A172 (cell line): ENCODE results near the gene DNAJB12. TPM values are rescaled to one million over a fixed set of nuclear protein-coding genes. Genes with fewer than 3 reads are reported as not detected.
"Not testable (repeated sequence)": the region's sequence is repeated elsewhere in the genome, so short reads cannot be mapped to it uniquely, and the experiment has no call there.

Experiments used
- DNase-seq: peaks from one replicate; pipeline ENCODE4 v3.0.0-alpha.2; 2015; ENCODE audit warnings: low spot score
- total RNA-seq: library from RNA; depleted of rRNA; stranded (reverse); fragments of >200 nt; shearing (Covaris generic); gene quantifications from 2 replicates; pipeline ENCODE4 v1.2.3, GENCODE V29; 2014; rRNA removed

Gene DNAJB12
- total RNA-seq, result 33.1 and 34.6 TPM in 2 replicates

DNA sequence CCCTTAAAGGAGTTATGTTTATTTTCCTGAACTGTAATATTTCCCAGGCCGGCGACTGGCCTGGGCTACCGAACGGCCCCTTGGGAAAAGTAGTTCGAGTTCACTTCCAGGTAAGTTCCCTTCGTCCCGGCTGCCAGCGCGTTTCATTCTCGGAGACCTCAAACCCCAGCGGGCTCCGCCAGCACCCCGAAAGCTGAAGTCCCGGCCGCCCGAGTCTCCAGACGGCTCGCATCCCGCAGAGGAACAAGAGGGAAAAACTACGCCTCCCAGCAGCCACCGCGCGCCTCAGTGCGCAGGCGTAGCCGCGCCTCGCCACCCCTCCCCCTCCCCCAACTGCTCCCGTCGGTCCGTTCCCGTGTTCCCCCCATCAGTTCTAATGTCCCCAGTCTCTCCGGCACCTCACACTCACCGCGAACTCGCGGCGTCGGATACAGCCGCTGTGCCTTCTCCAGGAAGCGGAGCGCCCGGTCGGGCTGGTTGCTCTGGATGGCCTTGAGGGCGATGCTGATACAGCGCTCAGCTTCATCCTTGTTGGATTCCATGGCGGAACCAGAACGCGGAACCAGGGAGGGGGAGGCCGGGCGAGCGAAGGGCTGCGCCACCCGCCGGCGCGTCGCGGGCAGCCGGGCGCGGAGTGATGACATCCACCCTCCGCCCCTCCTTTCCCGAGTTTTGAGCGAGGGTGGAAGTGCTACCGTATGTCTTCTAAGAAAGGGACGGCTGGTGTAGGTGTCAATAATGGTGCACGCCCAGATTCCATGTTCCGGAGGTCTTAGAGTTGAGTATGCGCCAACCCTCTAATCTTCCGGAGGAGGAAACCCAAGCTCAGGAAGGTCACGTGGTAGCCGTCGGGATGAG is at the start of gene DNAJB12:
DNAJB12 (minus strand) TSS at position 564 of the 858 bp plus-strand sequence; CDS start at position 542, 22 bp downstream.
- peak; percentile 94 for DNase-seq

DNA sequence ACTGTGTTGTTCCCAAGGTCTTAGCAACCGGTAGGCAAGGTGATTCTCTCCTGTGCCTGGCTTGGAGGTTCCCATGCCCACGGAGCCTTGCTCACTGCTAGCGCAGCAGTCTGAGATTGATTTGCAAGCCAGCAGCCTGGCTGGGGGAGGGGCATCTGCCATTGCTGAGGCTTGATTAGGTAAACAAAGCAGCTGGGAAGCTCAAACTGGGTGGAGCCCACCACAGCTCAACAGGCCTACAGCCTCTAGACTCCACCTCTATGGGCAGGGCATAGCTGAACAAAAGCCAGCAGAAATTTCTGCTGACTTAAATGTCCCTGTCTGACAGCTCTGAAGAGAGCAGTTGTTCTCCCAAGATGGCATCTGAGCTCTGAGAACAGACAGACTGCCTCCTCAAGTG is 40.9 kb upstream of the DNAJB12 start:
- DNase-seq, result not testable (repeated sequence)

DNA sequence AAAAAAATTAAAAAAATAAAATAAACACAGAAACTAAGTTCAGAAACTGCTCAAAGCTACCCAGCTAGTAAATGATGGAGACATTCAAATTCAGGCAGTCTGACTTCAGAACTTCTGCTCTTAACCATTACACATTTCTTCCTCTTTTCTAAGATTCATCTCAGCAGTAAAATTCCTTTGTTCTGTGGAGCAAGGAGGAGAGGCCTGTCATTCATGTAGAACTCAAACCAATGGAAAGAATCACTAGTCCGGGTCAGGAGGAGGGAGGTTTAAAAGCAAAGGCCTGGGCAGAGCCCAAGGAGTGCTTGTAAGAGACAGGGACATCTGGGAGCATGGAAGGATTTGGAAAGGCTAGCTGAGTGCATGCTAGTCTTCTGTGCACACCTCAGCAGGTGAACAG is 37.9 kb upstream of the DNAJB12 start:
- no peak for DNase-seq

DNA sequence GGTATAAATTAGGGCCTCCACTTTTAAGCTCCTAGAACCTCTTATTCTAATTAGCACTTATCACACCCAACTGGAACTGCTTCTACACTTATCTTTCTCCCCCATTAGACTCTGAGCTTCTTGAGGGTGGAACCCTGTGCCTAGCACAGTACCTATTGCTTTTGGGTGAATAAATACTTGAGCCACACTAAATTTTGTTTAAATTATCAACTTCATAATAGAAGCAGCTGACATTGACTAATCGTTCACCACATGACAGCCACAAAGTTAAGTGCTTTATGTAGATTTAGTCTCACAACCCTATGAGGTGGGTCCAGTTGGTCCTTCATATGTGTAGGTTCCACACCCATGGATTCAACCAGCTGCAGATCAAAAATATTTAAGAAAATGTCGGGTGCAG is 36.0 kb upstream of the DNAJB12 start:
- DNase-seq, result no peak

DNA sequence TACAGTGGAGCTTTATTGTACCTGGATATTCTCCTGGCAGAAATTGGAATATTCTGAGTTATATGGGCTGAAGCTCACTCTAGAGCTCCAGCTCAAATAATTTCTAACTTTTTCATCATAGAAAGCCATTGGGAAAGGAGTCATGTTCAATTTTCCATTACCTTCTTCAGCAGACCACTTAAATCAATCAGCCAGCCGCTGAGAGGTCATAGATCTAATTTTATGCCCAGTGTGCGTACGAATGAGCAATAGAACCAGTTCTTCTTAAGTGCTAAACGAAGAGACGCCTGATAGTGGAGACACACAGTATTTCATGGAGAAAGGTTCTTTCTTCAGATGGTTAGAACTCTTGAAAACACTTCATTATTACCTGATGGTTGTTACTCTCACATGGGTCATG is 35.0 kb upstream of the DNAJB12 start:
- DNase-seq, result no peak

DNA sequence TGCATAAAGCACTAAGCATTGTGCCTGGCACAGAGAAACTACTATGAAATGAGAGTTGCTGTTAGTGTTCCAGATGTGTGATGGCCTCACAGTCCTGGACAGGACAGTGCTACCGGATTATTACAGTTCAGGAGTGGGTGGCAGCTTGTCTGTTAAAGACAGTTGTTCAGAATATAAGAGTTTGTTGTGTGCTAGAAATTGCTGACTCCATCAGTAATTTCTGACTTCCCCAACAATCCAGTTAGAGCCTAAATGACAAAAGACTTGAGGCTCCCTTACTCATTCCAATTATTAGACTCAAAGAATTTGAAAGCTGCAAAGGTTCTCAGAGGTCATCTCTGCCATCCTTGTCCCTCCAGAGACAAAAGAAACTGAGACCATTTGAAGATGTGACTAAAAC is 34.3 kb upstream of the DNAJB12 start:
- DNase-seq, result no peak

DNA sequence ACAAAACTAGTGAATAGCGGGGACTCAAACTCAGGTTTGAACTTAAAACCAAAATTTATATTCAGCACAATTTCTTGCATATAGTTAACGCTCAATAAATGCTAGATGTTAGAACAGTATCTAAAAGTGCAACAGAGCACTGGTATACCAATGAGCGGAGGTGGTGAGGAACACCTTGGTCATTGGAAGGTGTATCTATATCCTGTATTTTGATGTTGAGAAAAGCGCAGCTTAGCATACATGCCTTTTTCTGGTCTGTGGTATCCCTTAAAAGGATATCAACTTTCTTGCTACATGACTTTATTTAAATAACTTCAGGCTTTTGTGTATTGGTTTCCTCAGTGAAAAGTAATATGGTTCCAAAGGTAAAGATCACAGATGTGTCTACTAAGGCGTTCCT is 33.3 kb upstream of the DNAJB12 start:
- no peak for DNase-seq

DNA sequence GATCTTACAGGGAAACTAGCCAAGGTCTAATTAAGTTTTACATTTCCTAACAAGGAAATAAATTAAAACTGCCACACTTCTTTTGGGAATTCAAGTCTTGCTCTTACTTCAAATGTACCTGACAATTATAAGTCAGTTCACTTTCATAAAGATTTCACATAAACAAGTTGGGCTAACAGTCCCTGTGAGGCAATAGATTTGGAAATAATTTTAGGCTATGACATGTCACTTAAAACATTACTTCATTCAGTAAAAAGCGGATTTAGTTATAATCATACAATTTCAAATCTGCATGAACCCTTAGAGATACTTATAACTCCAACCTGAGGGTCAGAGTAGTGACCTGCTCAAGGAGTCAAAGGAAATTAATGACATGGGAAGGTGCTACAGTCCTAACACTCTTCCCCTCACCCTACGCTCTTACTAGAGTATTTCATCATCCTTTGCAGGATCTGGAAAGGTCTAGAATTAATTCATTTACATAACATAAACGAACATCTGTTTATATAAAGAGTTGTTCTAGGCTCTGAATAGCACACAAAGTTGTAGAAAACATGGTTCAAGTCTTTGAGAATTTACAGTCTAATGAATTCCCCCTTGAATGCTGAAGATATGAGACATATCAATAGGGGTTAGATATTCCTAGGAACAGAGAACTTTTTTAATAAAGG is 32.3 kb upstream of the DNAJB12 start:
- DNase-seq, result no peak

DNA sequence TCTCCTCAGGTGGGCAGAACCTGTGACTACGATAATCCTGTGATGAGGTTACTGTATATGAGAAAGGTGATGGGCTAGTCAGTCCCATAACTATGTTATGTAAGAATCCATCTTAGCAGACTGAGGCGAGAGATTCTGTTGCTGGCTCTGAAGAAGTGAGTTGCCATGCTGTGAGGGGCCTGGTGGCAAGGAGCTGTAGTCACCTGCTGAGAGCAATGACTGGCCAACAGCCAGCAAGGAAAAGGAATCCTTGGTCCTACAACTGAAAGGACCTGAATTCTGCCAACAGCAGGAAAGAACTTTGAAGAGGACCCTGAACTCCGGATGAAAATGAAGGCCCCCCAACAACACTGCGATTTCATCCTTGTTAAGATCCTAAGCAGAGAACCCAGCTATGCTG is 31.0 kb upstream of the DNAJB12 start:
- DNase-seq, result no peak

DNA sequence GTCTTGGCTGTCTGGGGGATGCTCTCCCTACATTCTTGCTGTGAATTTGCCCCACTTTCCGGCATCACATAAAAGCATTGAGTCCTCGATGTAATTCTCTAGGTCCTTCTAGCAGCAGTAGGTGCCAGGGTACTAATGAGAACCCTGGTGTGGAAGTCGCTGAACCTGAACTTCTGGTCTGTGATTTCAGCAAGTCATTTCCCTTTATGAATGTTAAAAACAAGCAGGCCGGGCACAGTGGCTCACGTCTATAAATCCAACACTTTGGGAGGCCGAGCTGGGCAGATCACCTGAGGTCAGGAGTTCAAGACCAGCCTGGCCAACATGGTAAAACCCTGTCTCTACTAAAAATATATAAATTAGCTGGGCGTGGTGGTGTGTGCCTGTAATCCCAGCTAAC is 30.3 kb upstream of the DNAJB12 start:
- not testable (repeated sequence) for DNase-seq

DNA sequence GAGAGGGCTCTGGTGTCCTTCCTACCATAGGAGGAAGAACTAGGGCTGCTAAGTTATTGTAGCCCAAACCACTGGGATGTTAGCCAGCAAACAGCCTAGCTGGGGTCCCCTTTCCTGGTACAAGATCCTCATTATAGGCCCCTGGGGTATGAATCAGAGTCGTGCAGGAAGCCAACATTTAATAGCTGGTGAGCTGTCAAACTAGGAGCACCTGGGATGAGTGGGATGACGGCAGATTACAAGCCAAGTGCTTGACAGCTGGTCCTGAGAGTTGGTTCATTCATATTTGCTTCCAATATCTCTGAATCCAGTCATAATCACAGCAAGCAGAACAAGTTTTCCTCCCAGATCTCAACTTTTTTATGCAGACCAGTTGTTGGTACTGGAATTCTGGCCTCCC is 25.1 kb upstream of the DNAJB12 start:
- no peak for DNase-seq

DNA sequence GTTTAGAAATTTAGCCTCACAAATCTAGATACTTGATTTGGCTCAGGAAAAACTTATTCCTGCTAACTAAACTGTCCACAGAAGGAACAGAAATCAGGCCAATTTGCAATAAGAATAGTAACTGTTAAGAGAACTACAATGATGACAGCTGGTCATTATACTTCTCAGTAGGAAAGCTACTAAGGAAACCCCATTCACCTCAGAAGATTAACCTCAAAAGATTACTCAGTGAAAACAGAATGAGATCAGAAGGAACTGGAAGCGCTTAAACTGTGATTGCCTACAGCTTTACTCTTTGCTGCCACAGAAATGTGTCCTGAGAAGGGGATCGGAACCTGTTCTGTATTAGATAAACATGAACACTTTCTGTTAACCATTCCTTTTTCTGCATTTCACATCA is 24.3 kb upstream of the DNAJB12 start:
- no peak for DNase-seq

DNA sequence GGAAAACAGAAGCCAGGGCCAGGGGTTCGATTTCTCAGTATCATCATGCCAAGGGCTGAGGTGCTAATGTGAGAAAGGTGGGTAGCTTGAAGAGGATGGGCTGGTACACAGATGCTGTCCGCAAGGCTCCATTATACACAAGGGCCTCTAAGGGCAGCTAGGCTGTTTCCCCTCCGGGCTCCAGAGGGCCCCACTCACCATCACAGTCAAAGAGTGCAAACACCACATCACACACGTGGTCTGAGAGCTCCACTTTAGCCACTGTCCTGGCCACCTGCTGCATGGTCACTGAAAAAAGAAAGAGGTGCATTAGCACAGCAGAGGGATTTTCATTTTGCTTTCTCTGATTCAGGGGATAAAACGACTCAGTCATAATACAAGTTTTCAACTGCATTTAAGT is 20.9 kb upstream of the DNAJB12 start:
- DNase-seq, result peak; percentile 13

DNA sequence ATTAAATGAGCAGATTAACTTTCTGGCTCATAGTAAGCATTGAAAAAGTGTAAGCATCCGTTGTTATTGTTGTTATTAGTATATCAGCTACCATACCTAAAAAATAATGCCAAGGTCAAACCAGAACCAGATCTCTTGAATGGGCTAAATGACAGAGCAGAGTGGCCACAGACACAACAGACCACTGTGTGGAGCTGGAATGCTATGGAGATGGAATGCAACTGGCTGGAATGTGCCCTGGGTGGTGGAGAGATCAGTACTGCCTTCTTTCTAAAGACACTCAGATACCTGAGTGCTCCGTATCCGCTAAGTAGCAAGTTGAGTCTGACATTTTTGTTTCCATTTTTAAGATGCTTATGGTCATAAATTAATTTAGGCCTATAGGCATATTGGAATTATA is 20.5 kb upstream of the DNAJB12 start:
- DNase-seq, result no peak

DNA sequence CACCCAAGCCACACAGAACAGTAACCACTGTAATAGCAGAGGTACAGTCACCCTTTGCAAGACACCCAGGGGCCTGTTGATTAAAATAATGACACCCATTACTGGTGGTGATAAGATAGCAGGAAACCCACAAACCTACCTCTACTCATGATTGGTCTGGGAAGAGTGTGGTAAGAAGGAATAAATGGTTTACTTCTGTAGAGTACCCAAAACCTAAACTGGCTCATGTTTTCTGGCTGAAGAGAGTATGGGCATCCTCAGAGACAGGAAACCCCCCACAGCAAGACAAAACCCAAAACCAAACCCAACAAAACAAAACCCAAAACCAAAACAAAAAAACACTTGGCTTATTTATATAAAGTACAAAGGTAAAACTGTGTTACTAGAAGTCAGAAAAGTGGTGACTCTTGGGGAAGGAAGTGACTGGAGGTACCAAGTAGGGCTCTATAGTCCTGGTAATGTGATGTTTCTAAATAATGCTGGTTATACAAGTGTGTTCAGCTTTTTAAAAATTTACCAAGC is 15.5 kb upstream of the DNAJB12 start:
- no peak for DNase-seq

DNA sequence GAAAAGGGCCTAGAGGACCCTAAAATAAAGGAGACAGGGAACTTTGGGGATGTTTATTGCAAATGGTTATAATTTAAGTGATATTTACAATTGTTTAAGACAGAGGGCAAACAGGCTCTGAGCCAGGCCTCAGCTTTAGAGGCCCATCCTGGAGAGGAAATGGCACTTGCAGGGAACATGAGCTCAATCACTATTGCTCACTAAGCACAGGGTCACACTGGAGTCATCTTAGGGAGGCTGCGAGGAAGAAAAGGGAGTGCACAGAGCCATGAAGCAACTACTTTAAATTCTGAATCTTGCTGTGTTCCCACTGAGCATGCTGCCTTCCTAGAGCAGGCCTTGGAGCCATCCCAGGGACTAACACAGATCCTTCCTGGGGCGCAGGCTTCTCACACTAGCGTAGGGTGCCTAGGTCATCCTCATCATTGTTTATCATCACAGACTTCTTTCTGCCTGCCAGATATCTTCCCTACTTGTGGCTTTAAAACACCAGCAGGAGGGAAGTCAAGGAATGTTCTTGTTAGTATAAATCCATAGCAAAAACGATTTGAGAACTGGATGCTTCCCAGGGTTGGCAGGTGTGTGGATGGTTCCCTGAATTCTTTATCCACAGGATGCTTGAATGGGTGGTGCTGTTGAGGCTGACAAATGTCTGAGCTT is 12.7 kb upstream of the DNAJB12 start:
- no peak for DNase-seq

DNA sequence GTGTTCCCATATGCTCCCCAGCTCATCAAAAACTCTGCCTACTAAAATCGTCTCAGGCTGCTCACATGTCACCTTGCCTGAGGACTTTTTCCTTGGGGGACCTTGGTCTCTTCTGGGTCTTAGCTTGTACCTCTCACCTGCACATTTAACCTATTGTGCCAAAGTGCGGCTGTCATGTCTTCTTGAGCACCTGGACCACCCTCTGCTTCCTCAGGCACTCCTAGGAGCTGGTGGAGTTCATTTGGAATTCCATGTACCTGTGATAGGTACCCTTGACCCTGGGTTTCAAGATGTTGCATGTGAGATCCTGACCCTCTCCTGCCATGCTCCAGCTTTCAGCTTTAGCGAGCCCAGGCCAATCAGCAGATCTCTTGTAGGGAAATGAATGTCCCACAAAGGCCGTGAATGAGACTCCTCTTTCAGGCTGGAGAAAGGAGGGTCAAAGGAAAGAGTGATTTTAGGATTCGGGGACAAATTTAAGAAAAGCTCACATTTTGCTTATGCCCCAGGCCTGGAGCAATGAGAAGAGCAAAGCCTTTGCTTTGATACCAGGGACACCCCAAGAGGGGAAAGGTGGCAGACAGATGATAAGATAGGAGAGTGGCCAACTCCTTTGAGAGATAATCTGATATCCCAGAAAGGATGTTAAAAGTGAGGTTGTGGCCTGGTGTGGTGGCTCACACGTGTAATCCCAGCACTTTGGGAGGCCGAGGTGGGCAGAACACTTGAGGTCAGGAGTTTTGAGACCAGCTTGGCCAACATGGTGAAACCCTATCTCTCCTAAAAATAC is 10.6 kb upstream of the DNAJB12 start:
- no peak for DNase-seq

DNA sequence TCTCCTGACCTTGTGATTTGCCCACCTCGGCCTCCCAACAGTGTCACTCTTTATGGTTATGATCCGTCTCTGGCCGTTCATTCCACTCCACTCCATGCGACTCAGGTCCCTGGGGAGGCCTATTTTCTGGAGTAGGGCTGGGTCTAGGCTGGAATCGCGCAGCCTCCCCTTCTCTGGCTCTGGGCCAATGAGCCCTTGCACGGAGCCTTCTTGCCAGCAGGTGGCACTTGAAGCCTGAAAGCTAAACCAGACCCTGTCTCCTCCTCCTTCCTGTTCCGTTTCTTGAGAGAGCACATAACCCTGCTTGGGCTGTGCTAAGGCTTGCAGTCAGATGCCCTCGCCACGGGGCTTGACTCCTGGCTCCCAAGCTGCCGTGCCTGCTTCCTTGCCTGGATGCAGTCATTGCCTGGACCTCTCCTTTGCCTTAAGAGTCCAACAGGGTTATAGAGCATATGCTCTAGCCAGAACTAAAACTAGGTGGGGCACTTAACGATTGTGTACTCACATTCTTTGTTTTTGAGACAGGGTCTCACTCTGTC is 9.6 kb upstream of the DNAJB12 start:
- DNase-seq, result peak; percentile 91

DNA sequence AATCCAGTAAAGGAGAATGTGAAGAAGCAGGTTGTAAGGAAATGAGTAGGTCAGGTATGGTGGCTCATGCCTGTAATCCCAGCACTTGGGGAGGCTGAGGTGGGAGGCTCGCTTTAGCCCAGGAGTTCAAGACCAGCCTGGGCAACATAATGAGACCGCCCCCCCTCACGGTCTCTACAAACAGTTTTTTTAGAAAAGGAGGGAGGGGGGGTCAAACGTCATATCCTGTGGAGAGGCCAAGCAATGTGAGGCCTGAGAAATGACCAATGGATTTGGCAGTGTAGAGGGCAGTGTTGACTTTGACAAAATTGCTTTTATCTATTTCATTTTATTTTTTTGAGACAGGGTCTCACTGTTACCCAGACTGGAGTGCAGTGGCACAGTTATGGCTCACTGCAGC is 2.3 kb upstream of the DNAJB12 start:
- no peak for DNase-seq

DNA sequence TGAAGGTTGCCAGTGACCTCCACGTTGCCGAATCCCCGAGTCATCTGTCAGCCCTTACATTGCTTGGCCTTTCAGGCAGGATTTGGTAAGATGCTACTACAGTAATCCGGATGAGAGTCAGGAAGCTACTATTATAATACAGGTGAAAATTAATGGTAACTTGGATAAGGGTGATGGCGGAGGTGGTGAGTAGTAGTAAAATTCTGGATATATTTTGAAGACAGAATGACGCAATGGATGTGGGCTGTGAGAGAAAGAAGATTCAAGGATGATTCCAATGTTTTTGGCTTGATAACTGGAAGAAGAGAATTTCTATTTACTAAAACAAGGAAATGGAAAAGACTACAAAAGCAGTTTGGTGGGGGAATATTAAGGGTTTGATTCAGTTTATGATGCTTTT is 1.4 kb upstream of the DNAJB12 start:
- DNase-seq, result no peak

DNA sequence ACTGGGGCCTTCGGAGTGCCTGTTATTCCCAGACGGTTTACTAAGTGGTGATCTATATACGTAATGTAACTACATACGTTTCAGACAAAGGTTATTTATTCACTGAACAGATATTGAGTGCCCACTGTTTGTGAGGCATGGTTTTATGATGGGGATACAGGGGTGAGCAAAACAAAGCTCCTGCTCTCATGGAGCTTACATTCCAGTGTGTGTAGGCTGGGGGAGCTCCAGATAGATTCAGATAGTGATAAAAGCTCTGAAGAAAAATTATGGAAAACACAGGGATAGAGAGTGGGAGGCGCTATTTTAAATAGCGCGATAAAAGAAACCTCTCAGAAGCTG is 466 bp upstream of the DNAJB12 start:
- DNase-seq, result no peak

DNA sequence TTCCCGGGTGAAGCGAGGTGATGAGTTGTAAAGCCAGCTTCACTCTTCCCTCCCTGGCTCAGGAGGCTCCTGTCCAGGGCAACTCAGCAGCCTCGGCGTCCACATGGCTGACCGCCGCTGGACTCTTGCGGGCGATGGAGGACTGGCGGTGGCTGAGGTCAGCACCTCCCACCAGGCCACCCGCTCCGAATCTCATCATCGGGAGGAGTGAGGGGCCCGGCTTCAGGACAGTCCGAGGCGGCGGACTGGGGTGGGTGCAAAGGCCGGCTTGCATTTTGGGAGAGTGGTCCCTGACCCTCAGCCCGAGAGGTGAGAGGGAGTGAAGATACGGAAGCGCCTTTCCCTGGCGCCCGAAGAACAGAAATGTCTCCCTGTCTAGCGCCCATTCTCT is 759 bp downstream of the DNAJB12 start:
- DNase-seq, result no peak
